Measurements from ENCODE around the gene GPR39.

DNA sequence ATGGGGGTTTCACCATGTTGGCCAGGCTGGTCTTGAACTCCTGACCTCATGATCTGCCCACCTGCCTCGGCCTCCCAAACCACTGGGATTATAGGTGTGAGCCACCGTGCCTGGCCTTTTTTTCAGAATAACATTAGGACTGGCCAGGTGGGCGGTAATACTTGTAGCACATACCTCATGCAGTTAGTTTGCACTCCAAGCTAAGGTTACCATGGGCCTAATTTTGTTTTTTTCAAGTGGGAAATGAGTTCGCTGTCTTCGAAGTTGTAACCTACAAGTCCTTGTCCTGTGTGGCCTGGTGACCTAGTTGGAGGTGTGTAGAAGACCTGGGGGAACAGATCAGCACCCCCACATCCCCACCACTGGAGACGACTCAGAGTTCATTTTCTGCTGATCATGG, 178.6 kb downstream of the GPR39 start:
- TF ChIP-seq, protein P1, sequence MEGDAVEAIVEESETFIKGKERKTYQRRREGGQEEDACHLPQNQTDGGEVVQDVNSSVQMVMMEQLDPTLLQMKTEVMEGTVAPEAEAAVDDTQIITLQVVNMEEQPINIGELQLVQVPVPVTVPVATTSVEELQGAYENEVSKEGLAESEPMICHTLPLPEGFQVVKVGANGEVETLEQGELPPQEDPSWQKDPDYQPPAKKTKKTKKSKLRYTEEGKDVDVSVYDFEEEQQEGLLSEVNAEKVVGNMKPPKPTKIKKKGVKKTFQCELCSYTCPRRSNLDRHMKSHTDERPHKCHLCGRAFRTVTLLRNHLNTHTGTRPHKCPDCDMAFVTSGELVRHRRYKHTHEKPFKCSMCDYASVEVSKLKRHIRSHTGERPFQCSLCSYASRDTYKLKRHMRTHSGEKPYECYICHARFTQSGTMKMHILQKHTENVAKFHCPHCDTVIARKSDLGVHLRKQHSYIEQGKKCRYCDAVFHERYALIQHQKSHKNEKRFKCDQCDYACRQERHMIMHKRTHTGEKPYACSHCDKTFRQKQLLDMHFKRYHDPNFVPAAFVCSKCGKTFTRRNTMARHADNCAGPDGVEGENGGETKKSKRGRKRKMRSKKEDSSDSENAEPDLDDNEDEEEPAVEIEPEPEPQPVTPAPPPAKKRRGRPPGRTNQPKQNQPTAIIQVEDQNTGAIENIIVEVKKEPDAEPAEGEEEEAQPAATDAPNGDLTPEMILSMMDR (IDR thresholded peaks at IDR 0.05; ENCODE audit: insufficient read depth, low read length, poor library complexity, severe bottlenecking): no peak
- no peak for TF ChIP-seq EZH2phosphoT487 (conservative IDR thresholded peaks at IDR 0.05; ENCODE audit: low read length)
